ENCODE results near the gene TMEM191B.
"Not testable (repeated sequence)": the region's sequence is repeated elsewhere in the genome, so short reads cannot be mapped to it uniquely, and the experiment has no call there.

The TMEM191B gene

DNA sequence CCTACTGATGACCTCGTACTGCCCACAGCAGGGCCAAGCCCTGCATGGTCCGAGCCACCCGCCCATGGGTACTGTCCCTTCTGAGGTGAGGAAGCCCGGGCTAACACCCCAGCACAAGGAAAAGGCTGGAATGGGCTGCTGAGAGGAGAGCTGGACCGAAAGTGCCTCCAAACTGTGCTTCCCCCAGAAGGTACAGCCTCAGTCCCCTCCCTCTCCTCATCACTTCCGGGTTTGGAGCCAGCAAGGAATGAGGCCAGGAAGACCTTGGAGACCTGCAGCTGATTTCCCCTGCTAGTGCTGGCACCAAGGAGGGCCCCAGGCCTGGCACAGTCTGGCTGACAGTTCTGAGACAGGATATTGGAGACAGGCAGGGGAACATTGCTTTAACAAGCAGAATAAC is 31.3 kb downstream of the TMEM191B start:
- not testable (repeated sequence) for H3K4me2 ChIP-seq (ENCODE audit: low read length); H3K9me3 ChIP-seq (ENCODE audit: control insufficient read depth, low read length); H3K27me3 ChIP-seq (ENCODE audit: control insufficient read depth, insufficient read depth, low read length); H3K36me3 ChIP-seq (ENCODE audit: control insufficient read depth, insufficient read depth, low read length); H3K4me3 ChIP-seq (ENCODE audit: low read depth, low read length); H3K27ac ChIP-seq; H3K9ac ChIP-seq; H2AFZ ChIP-seq; H3K4me1 ChIP-seq; H3K79me2 ChIP-seq

DNA sequence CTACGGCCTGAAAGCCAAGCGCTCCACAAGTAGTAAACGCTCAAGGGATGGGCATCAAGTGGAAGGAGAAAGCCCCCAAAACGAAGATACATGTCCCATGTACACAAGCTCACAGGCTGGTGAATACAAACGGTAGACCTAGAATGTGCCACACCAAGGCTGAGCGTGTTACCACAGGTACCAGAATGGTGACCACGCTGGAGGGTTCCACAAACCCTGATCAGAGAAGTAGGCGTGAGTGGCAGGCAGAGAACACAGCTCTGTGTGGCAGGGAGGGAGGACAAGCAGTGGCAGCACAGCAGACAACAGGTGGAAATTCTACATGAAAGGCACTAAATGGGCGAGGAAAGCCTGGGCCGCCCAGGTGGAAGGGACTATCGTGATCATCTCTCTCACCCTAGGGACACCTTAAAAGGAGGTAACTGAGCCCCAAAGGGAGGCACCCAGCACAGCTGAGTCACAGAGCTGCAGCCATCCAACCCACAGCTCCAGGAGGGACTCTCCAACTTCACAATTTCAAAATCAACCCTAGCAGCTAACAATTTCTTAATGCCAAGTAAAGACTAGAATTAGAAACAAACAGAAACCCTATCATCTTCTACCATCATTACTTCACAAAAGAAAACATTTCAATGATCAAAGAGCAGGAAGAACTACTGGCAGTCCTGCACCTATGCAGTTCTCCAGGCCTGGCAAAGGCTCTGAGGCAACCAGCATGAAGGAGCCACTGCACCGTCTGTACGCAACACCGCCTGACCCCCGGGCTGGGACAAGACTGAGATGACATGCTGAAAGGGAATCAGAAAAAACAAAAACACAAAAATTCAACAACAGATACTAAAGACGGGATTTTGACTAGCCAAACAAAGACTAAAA is 32.7 kb downstream of the TMEM191B start:
- not testable (repeated sequence) for H2AFZ ChIP-seq; H3K4me1 ChIP-seq; H3K36me3 ChIP-seq (ENCODE audit: control insufficient read depth, insufficient read depth, low read length); H3K27ac ChIP-seq; H3K4me2 ChIP-seq (ENCODE audit: low read length); H3K9ac ChIP-seq; H3K9me3 ChIP-seq (ENCODE audit: control insufficient read depth, low read length); H3K79me2 ChIP-seq; H3K27me3 ChIP-seq (ENCODE audit: control insufficient read depth, insufficient read depth, low read length); H3K4me3 ChIP-seq (ENCODE audit: low read depth, low read length)

DNA sequence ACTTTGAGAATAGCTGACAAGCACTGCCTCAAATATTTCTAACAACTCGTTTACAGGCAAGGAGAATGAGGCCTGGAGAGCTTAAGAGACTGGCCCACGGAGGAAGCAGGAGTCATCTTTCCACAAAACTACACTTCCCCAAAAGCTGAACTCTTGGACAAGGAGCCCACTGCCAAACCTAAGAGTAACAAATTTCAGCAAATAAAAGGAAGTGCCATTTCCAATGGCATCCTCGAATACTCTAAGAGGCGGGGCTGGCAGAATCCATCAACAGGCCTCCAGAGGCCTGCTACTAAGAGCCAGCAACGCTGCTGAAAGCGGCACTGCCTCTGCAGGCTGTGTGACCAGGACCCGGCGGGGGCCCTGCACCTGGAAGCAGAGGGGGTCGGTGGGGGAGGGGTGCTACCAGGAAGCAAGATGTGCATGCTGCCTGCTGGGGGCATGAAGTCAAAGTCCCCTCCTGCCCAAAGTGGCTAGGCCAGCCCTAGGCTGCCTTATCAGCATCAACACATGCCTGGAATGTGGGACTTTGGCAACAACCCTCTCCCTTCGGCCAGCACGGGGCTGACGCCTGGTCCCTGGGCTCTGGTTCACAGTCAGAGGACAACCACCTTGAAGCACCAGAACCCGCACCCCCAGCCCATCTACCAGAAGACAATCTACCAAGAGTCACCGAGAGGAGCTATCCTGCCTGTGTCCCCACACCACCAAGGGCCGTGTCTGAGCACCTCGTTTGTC is 43.1 kb downstream of the TMEM191B start:
- not testable (repeated sequence) for H2AFZ ChIP-seq; H3K27me3 ChIP-seq (ENCODE audit: control insufficient read depth, insufficient read depth, low read length); H3K4me2 ChIP-seq (ENCODE audit: low read length); H3K36me3 ChIP-seq (ENCODE audit: control insufficient read depth, insufficient read depth, low read length); H3K27ac ChIP-seq; H3K9me3 ChIP-seq (ENCODE audit: control insufficient read depth, low read length); H3K9ac ChIP-seq; H3K4me1 ChIP-seq; H3K4me3 ChIP-seq (ENCODE audit: low read depth, low read length); H3K79me2 ChIP-seq

DNA sequence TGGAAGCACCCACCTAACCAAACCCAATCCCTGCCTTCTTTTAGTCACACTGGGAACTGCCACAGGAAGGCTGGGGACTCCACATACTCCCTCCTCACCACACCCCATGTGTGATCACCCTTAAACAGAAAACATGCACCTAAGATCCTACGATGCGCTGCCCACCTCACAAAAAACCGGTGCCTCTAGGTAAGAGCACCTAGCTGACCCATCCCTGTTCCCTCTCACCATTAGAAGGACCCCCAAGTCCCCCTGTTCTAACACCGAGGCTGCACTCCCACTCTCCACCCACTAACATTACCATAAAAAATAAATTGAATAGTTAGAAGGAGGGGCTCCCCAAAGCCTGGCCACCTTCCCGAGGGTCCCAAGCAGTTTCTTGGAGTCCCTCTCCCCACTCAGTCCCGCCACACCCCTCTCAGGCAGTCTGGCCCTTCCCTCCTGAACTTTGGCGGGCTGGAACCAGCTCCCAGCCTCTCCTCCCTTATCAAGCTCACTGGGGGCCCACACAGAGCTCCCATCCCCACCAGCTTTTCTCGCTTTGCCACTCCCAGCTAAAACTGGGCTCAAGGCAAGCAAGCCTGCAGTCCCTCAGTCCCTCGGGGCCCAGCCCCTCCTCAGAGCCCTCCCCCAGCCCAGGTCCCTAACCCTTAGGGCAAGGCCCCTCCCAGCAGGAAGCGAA is 46.0 kb downstream of the TMEM191B start:
- H3K79me2 ChIP-seq; H3K9ac ChIP-seq; H3K4me1 ChIP-seq; H3K4me3 ChIP-seq (ENCODE audit: low read depth, low read length); H2AFZ ChIP-seq; H3K36me3 ChIP-seq (ENCODE audit: control insufficient read depth, insufficient read depth, low read length); H3K27ac ChIP-seq; H3K27me3 ChIP-seq (ENCODE audit: control insufficient read depth, insufficient read depth, low read length); H3K4me2 ChIP-seq (ENCODE audit: low read length); H3K9me3 ChIP-seq (ENCODE audit: control insufficient read depth, low read length): not testable (repeated sequence)

DNA sequence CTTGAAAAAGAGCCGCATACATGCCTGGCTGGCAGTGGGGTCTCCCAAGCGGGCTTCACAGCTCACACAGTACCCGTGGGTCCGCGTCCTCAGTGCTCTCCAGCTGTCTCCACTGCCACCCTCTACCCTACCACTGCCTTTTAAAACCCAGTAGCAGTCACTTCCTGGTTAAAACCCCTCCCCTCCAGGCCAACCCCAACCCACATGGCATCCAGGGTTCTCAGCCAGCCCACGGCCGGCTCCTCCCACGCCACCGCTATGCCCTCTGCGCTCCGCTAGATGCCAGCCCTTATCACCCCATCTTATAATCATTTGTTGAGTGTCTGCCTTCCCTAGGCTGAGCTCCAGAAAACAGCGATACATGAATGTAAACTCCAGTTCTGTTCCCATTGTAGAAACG is 47.0 kb downstream of the TMEM191B start:
- not testable (repeated sequence) for H3K9ac ChIP-seq; H3K36me3 ChIP-seq (ENCODE audit: control insufficient read depth, insufficient read depth, low read length); H3K79me2 ChIP-seq; H3K4me3 ChIP-seq (ENCODE audit: low read depth, low read length); H3K4me2 ChIP-seq (ENCODE audit: low read length); H3K9me3 ChIP-seq (ENCODE audit: control insufficient read depth, low read length); H3K27ac ChIP-seq; H3K4me1 ChIP-seq; H2AFZ ChIP-seq; H3K27me3 ChIP-seq (ENCODE audit: control insufficient read depth, insufficient read depth, low read length)

DNA sequence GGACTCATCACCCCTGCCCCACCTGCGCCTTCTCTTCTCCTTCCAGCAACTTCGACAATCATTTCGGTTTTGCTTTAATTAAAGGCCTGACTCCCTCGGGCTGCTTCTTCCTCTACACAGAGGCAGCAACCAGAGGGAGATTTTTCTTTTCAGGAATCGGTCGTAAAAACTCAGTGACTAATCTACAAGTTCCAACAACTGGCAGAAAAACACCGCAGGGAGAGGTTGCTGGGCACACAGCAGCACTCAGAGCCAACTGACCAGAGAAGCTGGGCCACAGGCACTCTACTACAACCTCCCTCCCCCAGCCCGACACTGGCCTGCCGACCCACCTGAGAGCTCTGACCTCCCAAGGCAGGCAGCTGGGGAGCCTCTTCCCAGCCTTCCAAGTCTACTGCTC is 48.1 kb downstream of the TMEM191B start:
- H2AFZ ChIP-seq; H3K9me3 ChIP-seq (ENCODE audit: control insufficient read depth, low read length); H3K27ac ChIP-seq; H3K79me2 ChIP-seq; H3K27me3 ChIP-seq (ENCODE audit: control insufficient read depth, insufficient read depth, low read length); H3K9ac ChIP-seq; H3K4me1 ChIP-seq; H3K36me3 ChIP-seq (ENCODE audit: control insufficient read depth, insufficient read depth, low read length); H3K4me3 ChIP-seq (ENCODE audit: low read depth, low read length); H3K4me2 ChIP-seq (ENCODE audit: low read length): not testable (repeated sequence)

DNA sequence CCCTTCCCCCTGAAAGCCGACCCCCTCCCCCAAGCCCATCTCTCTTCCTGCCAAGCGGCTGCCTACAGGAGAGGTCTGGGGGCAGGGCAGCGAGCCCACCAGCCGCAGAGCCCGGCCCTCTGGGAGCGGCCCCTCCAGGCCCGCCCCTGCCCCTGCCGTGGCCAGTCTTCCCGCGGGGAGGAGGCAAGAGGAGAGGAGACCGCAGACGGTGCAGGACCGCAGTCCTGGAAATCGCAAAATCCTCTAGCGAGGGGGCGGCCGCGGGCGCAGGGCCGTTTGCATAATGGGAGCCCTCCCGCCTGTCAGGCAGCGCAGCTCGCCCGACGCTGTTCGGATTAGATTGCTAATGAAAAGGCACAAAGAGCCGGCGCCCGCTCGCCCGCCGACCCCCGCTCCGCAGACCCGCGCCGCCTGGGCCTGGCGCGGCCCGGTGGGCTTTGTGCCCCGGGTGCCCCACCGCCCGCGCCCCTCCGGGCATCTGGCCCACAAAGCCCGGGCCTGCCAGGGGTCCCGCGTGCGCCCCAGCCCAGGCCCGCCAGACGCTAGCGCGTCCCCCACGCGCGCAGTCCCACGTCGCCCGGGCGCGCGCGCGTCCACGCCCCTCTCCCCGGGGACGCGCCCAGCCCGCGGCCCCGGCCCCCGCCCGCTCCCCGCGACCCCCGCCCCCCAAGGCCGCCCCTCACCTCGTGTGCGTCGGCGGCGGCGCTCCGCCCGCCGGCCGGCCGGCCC is 49.7 kb downstream of the TMEM191B start:
- not testable (repeated sequence) for H2AFZ ChIP-seq; H3K79me2 ChIP-seq; H3K36me3 ChIP-seq (ENCODE audit: control insufficient read depth, insufficient read depth, low read length); H3K27me3 ChIP-seq (ENCODE audit: control insufficient read depth, insufficient read depth, low read length); H3K9me3 ChIP-seq (ENCODE audit: control insufficient read depth, low read length); H3K4me1 ChIP-seq; H3K4me3 ChIP-seq (ENCODE audit: low read depth, low read length); H3K4me2 ChIP-seq (ENCODE audit: low read length); H3K9ac ChIP-seq; H3K27ac ChIP-seq

DNA sequence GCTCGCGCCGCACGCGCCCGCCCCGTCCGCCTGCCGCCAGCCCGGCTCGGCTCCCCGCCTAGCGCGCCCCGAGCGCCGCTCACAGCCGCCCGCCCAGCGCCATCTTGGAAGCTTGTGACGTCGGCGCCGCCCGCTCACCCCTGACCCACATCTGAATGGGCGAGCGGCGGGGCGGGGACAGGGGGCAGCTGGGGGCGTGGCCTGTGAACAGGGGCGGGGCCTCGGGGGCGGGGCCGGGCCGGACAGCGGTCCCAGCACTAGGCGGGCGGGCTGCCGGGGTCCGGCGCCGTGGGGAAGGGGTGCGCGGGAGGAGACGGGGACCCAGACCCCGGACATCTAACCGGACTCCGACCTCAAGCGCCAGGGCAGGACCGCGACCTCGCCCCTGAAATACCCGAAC is 50.2 kb downstream of the TMEM191B start:
- H2AFZ ChIP-seq; H3K4me2 ChIP-seq (ENCODE audit: low read length); H3K9ac ChIP-seq; H3K4me3 ChIP-seq (ENCODE audit: low read depth, low read length); H3K4me1 ChIP-seq; H3K36me3 ChIP-seq (ENCODE audit: control insufficient read depth, insufficient read depth, low read length); H3K27ac ChIP-seq; H3K27me3 ChIP-seq (ENCODE audit: control insufficient read depth, insufficient read depth, low read length); H3K79me2 ChIP-seq; H3K9me3 ChIP-seq (ENCODE audit: control insufficient read depth, low read length): not testable (repeated sequence)
